OCI-LY7 (cell line): ENCODE measurements around the gene MISP. TPM values are rescaled to one million over a fixed set of nuclear protein-coding genes. Genes with fewer than 3 reads are reported as not detected.

Experiments used
- BruUV-seq: library from RNA; stranded (reverse); fragments of 400-500 nt; replicated peaks from 2 replicates; lab custom pipeline; 2021; lab: Mats Ljungman, UMichigan
- CTCF ChIA-PET: fragments of 300-600 bp; sonication (Branson Sonifier 250); formaldehyde crosslinking; loops from one replicate; lab custom pipeline; 2022; ENCODE audit warnings: antibody characterized with exemption; ENCODE audit not compliant: unreplicated experiment; lab: Charles Lee
- POLR2A ChIA-PET: fragments of 300-600 bp; sonication (Branson Sonifier 250); formaldehyde crosslinking; loops from one replicate; lab custom pipeline; 2022; ENCODE audit warnings: antibody characterized with exemption; lab: Charles Lee
- DNase-seq: peaks from one replicate; pipeline ENCODE4 v3.0.0-alpha.2; 2015; ENCODE audit warnings: low spot score
- H2AFZ ChIP-seq: fragments of 200-600 bp; sonication (generic), shearing (Covaris generic); 2 replicates; pipeline ENCODE4 v1.6.1; 2014; ENCODE audit warnings: mild to moderate bottlenecking, antibody characterized with exemption, low read length, moderate library complexity
- H3K27ac ChIP-seq: fragments of 200-600 bp; sonication (generic); 2 replicates; pipeline ENCODE4 v1.5.1; 2014; ENCODE audit warnings: mixed run types, low read depth, mild to moderate bottlenecking, moderate library complexity, low read length, inconsistent platforms; ENCODE audit not compliant: poor library complexity, severe bottlenecking
- H3K36me3 ChIP-seq: fragments of 200-600 bp; sonication (generic); 2 replicates; pipeline ENCODE4 v1.6.1; 2014; ENCODE audit warnings: mild to moderate bottlenecking, antibody characterized with exemption, low read length, moderate library complexity, mixed read lengths; ENCODE audit not compliant: insufficient read depth
- H3K4me1 ChIP-seq: fragments of 200-600 bp; sonication (generic); 2 replicates; pipeline ENCODE4 v1.5.1; 2014; ENCODE audit warnings: mild to moderate bottlenecking, low read length; ENCODE audit not compliant: insufficient read depth, poor library complexity, severe bottlenecking
- H3K4me2 ChIP-seq: fragments of 200-600 bp; sonication (generic); 2 replicates; pipeline ENCODE4 v1.6.1; 2014; ENCODE audit warnings: mild to moderate bottlenecking, low read length
- H3K4me3 ChIP-seq: fragments of 200-600 bp; sonication (generic); 2 replicates; pipeline ENCODE4 v1.5.1; 2014; ENCODE audit warnings: mild to moderate bottlenecking, low read depth, low read length; ENCODE audit not compliant: poor library complexity, severe bottlenecking
- H3K79me2 ChIP-seq: fragments of 200-600 bp; sonication (generic); 2 replicates; pipeline ENCODE4 v1.6.1; 2016; ENCODE audit warnings: low read depth, mild to moderate bottlenecking, low read length, moderate library complexity, mixed read lengths; ENCODE audit not compliant: insufficient read depth
- H3K9me2 ChIP-seq: fragments of 200-600 bp; sonication (generic); 2 replicates; pipeline ENCODE4 v1.6.1; 2016; ENCODE audit warnings: mild to moderate bottlenecking, low read length, mixed read lengths; ENCODE audit not compliant: insufficient read depth
- H3K9me3 ChIP-seq: fragments of 200-600 bp; sonication (generic); 2 replicates; pipeline ENCODE4 v1.6.1; 2014; ENCODE audit warnings: mild to moderate bottlenecking, mixed run types, low read length, mixed read lengths
- H4K20me1 ChIP-seq: fragments of 200-600 bp; sonication (generic); 2 replicates; pipeline ENCODE4 v1.6.1; 2014; ENCODE audit warnings: mild to moderate bottlenecking, antibody characterized with exemption, low read length, moderate library complexity, mixed read lengths; ENCODE audit not compliant: insufficient read depth
- EZH2phosphoT487 ChIP-seq: fragments of 200-600 bp; sonication (generic); IDR thresholded peaks from 2 replicates; pipeline ENCODE4 v1.6.1; 2018; ENCODE audit warnings: low read depth, borderline replicate concordance, mild to moderate bottlenecking, mixed run types, antibody characterized with exemption, low read length, moderate library complexity, mixed read lengths
- intact Hi-C: fragments of 100-400 bp; cut with micrococcal nuclease; formaldehyde crosslinking; loops from one replicate; pipeline ENCODE4 v1.10.0; 2022; ENCODE audit not compliant: unreplicated experiment
- total RNA-seq, 2 experiments: library from RNA; depleted of rRNA in 1 of 2; stranded (reverse); fragments of >200 nt in 1 of 2; shearing (Covaris generic) in 1 of 2; gene quantifications; 2 replicates each; pipeline ENCODE4 v1.2.3, GENCODE V29; 2014 to 2022
- TF ChIP-seq, protein P1 (sequence below): fragments of 200-600 bp; sonication (generic); conservative IDR thresholded peaks from 2 replicates; pipeline ENCODE4 v1.5.1; 2014; ENCODE audit warnings: mild to moderate bottlenecking, antibody characterized with exemption, low read length, moderate library complexity, mixed read lengths

Gene MISP
- total RNA-seq, 2 experiments from 2014 or later, result 0.23 TPM; not detected in 1

- peaks cover 57% of the 10 kb centered on the region for H3K79me2 ChIP-seq
- DNase-seq, result peak; percentile 34
- peaks cover 47% of the 10 kb centered on the region for H4K20me1 ChIP-seq
- peak overlapping the region; percentile 94 for H3K4me2 ChIP-seq
- H3K36me3 ChIP-seq, result peaks cover 57% of the 10 kb centered on the region
- no peak overlapping the region for H2AFZ ChIP-seq
- no peak for TF ChIP-seq EZH2phosphoT487
- TF ChIP-seq, protein P1, sequence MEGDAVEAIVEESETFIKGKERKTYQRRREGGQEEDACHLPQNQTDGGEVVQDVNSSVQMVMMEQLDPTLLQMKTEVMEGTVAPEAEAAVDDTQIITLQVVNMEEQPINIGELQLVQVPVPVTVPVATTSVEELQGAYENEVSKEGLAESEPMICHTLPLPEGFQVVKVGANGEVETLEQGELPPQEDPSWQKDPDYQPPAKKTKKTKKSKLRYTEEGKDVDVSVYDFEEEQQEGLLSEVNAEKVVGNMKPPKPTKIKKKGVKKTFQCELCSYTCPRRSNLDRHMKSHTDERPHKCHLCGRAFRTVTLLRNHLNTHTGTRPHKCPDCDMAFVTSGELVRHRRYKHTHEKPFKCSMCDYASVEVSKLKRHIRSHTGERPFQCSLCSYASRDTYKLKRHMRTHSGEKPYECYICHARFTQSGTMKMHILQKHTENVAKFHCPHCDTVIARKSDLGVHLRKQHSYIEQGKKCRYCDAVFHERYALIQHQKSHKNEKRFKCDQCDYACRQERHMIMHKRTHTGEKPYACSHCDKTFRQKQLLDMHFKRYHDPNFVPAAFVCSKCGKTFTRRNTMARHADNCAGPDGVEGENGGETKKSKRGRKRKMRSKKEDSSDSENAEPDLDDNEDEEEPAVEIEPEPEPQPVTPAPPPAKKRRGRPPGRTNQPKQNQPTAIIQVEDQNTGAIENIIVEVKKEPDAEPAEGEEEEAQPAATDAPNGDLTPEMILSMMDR, result no peak
- H3K27ac ChIP-seq, result peak overlapping the region; percentile 69
- POLR2A ChIA-PET, result no interaction called here
- no peaks in the 10 kb centered on the region for H3K9me3 ChIP-seq
- intact Hi-C loops, result loop anchor here (5.0 kb wide), 1 partner anchor 226 kb away; the partner anchor contains the start of gene BSG
- peaks cover 21% of the 10 kb centered on the region for H3K4me1 ChIP-seq
- no peaks in the 10 kb centered on the region for H3K9me2 ChIP-seq
- peak overlapping the region; percentile 98 for H3K4me3 ChIP-seq
- CTCF ChIA-PET, result no interaction called here
- no TSS peak for BruUV-seq
These were observed 47.6 kb downstream of the MISP start for GRCh38 chr19:798415-799075.

GRCh38 chr19:799076-799881 is 48.4 kb downstream of the MISP start:
- DNase-seq, result peak; percentile 33
- Histone ChIP-seq H2AFZ (no peak overlapping the region), H3K36me3 (peaks cover 64% of the 10 kb centered on the region), H3K4me1 (peaks cover 21% of the 10 kb centered on the region), H4K20me1 (peaks cover 47% of the 10 kb centered on the region), H3K27ac (peak overlapping the region; percentile 69), H3K9me3 (no peaks in the 10 kb centered on the region), H3K9me2 (no peaks in the 10 kb centered on the region), H3K79me2 (peaks cover 60% of the 10 kb centered on the region), H3K4me3 (peak overlapping the region; percentile 98), H3K4me2 (peak overlapping the region; percentile 94)
- ChIA-PET POLR2A (no interaction called here), CTCF (no interaction called here)
- TF ChIP-seq, protein P1, result peak; percentile 70
- no peak for TF ChIP-seq EZH2phosphoT487
- intact Hi-C loops, result loop anchor here (5.0 kb wide), 1 partner anchor 227 kb away; the partner anchor contains the start of gene BSG
- BruUV-seq, result no TSS peak
